SU-DHL-6 (cell line): Measurements from ENCODE around the gene KDELR3.

ENCODE experiments used
- CTCF ChIP-seq: fragments of 200-600 bp; sonication (generic); IDR thresholded peaks from one replicate; pipeline ENCODE4 v1.5.1; 2017; ENCODE audit warnings: antibody characterized with exemption, mild to moderate bottlenecking, low read length, moderate library complexity; ENCODE audit not compliant: insufficient read depth, poor library complexity, severe bottlenecking
- EZH2phosphoT487 ChIP-seq: fragments of 200-600 bp; sonication (generic), shearing (Covaris generic); conservative IDR thresholded peaks from 2 replicates; pipeline ENCODE4 v1.6.1; 2018; ENCODE audit warnings: mild to moderate bottlenecking, antibody characterized with exemption, low read length, moderate library complexity, mixed read lengths

- TF ChIP-seq CTCF (no peak), EZH2phosphoT487 (no peak)
Measured at GRCh38 chr22:38501797-38502672, 34.1 kb downstream of the KDELR3 start.
